ENCODE measurements around the gene MCF2L. TPM values are rescaled to one million over a fixed set of nuclear protein-coding genes. Genes with fewer than 3 reads are reported as not detected.

The MCF2L gene
- total RNA-seq, 1 experiment from 2014 or later, result not detected

DNA sequence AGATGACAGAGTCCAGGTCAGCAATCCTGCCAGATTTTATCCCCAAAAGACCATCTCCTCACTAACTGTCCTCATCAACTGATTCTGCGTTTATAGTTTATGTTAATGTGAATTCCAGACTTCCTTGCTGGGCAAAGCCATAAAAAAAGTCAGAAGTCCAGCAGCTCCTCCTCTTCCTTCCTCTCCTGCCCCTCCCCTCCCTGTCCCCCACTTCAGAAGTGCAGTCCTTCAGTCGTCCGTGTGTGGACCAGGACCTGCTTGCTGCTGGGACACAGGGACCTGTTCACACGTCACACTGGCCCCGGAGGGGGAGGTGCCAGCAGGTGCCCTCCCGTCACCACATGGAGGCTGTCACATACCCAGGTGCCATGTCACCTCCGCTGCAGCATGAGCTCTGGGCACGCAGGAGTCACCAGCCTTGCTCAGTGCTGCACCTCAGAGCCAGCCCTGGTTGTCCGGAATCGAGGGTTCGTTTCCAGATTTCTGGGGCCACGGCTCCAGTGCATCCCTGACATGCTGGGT lies 4.0 kb upstream of the MCF2L start:
- DNase-seq (ENCODE audit: low read depth), result no peak

DNA sequence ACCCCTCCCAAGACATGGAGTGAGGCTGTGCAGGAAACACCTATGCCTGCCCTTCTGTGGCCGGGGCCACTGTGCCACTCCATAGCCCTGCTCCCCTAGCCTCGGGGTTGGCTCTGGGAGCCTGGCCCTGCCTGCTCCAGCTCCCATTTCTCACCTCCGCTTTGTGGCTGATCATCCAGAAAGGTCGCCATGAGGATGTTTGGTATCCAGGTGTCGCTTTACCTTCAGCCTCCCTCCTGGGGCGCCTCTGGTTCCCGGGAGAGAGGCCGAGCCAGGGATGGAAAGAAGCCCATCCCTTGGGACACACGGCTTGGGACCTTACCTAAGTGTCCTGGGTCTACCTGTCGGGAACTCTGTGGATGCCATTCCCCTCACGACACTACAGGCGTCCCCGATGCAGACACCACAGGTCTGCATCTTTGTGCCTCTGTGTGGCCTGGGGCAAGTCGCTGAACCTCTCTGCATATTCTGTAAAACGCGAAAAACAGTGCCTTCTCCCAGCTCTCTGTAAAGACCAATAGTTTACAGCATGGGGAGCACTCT lies 3.4 kb upstream of the MCF2L start:
- no peak for DNase-seq (ENCODE audit: low read depth)

DNA sequence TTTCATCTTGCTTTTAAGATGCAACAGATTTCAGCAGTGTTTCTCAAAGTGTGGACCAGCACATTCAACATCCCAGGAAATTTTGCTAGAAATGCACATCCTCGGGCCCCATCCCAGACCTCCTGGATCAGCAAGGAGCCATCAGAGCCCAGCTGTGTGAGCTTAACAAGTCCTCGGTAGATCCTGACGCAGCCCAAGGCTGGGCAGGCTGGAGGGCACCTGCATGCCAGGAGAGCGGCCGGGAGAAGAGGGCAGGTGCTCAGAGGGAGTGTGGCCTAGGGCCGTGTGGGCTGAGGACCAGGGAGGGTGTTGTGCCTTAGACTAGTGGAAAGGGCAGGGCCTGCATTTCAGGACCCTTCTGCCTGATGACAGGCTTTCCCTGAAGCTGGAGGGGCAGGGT lies 2.2 kb upstream of the MCF2L start:
- no peak for DNase-seq (ENCODE audit: low read depth)

DNA sequence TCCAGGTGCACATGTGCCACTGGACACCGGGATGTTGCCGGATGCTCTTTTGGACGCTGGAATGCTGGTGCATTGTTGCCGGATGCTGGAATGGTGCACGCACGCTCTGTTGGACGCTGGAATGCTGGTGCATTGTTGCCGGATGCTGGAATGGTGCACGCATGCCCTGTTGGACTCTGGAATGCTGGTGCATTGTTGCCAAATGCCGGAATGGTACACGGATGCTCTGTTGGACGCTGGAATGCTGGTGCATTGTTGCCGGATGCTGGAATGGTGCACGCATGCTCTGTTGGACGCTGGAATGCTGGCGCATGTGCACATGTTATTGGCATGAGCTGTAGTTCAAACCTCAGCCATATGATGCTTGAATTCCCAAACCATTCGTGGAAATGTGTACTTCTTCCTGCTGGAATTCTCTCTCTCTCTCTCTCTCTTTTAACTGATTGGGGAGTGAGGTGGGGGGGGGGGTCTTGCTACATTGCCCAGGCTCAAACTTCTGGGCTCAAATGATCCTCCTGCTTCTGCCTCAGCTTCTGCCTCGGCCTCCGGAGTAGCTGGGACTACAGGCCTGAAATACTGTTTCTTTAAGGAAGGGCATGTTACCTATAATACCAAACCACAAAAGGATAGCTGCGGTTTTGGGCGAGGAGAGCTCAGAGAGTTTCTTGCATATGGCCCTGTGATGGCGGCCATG lies 1.2 kb upstream of the MCF2L start:
- no peak for DNase-seq (ENCODE audit: low read depth)

DNA sequence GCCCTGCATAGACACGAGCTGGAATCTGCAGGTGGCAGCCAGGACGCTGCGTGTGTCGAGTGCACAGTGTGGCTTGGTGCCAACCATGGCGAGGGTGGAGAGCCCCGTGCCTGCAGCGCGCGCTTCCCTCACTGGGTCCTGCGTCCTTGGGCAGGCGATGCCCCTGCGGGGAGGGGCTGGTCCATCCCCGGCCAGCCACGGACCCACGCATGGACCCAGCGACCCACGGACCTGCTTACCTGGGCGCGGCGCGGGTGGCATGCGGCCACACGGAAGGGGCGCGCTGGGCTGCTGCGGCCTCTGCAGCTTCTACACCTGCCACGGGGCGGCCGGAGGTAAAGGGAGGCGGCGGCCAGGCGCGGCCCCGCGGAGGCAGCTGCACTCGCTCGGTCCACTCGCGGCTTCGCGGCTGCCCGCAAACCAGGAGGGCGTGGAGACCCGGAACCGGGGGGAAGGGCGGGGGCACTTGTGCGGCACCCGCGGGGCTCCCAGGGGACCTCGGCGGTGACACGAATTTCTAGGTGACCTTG lies 569 bp upstream of the MCF2L start:
- DNase-seq (ENCODE audit: low read depth), result no peak

DNA sequence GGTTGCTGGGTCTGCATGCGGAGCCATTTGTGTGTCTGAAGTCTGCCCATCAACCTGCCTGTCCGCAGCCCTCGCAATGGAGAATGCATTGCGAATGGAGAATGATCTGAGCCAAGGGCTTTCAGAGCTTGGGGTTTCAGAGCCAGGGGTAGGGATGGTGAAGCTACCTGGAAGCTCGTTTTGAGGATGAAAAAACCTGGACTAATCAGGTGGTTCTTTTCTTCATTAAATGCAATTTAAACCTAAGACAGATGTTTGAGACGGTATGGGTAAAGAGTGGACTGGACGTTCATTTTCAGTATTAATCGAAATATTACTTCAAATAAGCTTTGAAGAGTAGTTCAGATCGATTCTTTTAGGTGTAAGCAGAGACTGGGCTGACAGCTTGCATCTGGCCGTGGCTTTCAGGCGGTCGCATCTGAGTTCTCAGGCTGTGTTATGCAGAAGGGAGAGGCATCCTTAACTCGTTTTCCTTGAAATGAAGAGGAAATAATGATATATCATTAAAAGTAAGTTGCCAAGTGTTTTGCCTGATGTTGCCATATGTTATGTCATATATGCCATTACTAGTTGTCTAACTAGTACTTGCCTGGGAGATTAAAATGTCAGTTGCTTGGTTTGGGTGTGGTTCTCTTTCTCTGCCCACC lies 801 bp downstream of the MCF2L start:
- DNase-seq (ENCODE audit: low read depth), result no peak

DNA sequence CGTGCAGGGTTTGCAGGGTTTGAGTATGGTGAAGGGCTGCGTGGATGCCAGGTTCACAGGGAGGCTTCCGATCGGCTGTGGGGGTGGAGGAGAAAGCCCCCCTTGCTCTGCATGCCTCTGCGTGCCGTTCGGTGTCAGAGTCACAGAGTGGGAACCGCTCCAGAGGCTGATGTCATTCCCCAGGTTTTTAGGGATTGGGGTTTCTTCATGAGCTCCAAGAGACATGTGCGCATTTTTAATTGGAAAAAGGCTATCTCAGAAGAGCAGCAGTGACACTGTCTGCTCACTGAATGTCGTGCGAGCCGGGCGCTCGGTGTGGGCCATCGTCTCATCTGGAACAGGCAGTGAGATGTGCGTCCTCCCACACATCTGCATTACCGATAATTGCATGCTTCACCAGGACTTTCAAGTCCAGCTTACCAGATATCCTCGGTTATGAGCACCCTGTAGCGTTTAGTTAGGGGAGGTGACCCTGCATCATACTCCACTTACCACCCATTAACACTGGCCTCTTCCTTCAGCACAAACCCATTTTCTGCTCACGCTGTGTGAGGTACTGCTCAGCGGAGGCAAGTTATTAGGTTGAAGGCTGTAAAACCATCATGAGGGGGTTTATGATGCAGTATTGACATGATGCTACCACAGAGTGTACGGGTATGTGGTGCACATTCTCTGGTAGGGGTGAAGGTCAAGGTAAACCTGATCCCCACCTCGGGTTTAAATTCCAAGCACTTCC lies 1.7 kb downstream of the MCF2L start:
- DNase-seq (ENCODE audit: low read depth), result no peak

DNA sequence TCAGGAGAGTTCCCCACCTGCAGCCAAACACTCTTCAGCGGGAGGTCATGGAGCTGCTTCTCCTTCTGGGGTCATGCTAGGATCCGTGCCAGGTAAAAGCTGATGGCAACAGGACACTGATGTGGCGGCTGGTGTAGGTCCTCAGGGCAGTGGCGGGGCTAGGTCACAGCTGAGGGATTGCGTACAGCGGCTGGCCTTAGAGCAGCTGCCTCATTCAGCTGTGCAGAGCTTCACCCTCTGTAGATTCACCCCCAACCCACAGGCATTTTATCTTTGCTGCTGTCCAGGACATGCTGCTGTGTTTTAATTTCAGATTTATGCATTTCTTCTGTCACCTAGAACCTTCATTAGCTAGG lies 2.3 kb downstream of the MCF2L start:
- no peak for DNase-seq (ENCODE audit: low read depth)

DNA sequence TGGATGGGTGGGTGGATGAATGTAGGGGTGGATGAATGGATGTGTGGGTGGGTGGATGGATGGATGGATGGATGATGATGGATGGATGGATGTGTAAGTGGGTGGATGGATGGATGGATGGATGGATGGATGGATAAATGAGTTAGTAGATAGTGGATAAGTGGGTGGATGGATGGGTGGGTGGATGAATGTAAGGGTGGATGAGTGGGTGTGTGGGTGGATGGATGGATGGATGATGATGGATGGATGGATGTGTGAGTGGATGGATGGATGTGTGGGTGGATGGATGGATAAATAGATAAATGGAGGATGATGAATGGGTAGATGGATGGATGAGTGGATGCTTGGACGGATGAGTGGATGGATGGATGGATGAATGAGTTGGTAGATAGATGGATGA lies 3.2 kb downstream of the MCF2L start:
- no peak for DNase-seq (ENCODE audit: low read depth)

DNA sequence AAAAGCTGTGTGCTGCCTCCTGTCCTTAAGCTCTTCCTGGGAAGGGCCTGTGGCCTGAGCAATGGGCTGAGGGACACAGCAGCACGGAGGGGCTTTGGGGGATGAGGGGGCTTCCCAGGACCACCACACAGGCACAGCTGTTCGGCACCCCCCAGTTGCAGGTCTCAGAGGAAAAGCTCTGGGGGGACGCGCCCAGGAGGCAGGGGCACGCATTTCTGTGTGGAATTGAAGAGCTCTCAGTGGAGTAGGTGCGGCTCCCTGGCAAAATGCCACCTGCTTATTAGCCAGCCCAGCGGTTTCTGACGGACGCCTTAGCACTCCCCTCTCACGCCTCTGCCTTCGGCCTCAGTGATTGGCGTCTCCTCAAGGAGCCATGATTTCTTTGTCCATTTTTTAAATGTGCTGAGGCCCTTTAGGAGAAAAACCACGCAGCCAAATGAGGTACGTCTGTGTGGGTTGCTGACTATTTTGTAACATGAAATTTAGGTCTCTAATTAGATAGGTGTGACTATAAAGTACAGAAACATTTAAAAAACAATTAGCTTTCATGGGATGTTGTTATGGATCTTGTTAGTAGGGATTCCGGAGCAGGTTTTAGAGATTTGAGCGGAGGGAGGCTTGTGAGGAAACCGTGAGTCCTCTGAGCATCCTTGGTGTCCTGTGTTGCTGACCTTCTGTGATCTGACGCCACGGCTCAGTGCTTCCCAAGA lies 4.0 kb downstream of the MCF2L start:
- DNase-seq (ENCODE audit: low read depth), result no peak

DNA sequence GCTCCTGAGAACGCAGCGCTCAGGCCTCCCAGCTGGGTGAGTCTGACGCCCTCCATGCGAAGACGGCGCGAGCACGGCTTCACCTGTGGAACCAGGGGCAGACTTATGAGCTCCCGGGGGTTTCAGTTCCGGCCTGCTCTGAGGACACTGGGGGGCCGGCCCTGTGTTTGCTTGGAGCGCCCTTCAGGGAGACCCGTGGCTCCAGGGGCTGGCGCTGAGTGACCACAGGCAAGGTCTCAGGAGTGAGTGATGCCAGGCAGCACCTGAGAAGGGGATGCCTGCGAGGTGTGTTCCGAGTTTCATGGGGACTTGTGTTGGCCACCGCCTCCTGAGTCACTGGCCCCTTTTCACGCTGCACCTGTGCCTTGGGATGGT lies 4.5 kb downstream of the MCF2L start:
- DNase-seq (ENCODE audit: low read depth), result no peak

DNA sequence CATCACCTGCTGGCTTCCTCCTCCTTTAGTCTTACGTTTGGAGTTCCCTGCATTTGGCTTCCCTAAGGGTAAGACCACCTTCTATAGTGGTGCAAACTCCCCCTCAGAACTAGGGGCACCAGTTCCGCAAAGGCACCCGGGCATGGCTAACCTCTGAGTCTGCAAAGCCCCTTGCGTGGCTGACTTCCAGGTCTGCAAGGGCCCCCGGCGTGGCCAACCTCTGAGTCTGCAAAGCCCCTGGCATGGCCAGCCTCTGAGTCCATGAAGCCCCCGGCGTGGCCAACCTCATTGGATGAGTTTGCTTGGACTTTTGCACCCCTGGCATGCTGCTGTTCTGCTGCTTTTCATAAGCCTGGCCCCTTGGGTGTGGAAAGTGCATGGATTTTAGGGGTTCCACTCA lies 5.1 kb downstream of the MCF2L start:
- DNase-seq (ENCODE audit: low read depth), result no peak

DNA sequence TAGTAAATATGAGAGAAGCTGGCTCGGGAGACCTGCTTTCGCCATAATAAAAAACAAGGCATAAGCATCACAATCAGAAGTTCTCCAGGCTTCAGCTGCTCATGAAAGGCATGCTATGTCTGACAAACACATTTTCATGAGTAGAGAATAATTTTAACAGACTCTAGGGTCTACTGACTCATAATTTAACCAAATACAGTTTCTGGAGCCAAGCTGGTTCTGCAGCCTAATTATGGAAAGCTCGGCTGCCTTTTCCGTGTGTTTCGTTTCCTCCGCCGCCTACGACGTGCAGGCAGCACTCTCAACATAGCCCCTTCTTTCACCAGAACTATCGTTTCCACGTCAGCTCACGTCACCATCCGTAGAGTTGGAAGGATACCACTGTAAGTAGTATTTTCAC lies 5.7 kb downstream of the MCF2L start:
- DNase-seq (ENCODE audit: low read depth), result no peak

DNA sequence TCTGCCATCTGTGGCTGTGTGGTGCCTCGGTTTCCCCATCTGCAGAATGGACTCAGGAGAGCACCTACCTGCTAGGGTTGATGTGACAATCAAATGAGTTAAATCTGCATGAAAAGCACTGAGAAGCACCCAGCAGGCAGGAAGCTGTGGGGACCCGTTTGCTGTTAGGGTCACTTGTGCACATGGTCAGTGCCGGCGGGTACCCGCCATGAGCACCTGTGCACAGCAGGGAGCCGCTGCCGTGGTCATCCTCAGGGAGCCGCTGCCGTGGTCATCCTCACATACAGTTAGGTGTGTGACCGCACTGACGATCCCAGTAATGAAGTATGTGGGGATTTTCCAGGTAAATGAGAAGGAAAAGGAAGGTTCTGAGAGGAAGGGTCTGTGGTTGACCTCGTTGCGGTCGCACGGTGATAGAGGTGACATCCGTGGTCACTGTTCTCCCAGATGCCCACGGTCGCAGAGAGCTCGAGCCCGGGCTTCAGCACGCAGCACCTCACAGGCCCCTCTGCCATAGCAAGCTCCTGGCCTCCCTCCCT lies 6.5 kb downstream of the MCF2L start:
- no peak for DNase-seq (ENCODE audit: low read depth)

DNA sequence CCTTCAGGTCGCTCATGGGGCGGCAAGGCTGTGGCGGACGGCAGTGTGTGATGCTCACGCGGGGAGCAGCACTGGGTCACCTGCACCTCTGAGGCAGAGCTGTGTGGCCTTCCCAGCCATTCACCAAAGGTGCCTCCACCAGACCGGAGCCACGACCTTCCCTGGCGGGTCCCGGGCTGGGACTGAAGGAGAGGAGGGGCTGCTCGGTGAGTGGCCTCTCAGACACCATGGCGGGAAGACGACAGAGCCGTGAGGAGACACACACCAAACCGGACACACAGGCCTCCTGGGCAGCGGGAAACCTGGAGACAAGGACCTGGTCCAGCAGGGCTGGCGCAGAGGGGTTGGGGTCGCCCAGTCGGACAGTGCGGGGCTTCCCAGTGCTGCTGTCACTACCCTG lies 7.5 kb downstream of the MCF2L start:
- DNase-seq (ENCODE audit: low read depth), result no peak

DNA sequence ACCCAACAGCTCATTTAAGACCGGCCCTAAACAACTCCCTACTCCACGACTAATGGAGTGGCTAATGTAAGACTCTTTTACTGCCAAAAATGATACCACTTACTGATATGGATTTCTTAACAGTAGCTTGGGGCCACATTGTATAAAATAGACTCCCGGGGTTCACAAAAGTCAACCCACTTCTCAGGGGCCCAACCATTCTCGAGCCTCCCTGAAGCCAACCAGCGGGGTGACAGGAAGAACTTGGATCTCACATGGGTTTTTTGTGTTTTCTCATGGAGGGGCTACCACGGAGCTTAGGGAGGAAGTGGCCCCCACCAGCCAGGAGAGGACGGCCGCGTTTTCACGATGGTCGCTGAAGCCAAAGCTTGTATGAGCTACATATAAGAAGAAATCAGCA lies 8.1 kb downstream of the MCF2L start:
- DNase-seq (ENCODE audit: low read depth), result no peak

DNA sequence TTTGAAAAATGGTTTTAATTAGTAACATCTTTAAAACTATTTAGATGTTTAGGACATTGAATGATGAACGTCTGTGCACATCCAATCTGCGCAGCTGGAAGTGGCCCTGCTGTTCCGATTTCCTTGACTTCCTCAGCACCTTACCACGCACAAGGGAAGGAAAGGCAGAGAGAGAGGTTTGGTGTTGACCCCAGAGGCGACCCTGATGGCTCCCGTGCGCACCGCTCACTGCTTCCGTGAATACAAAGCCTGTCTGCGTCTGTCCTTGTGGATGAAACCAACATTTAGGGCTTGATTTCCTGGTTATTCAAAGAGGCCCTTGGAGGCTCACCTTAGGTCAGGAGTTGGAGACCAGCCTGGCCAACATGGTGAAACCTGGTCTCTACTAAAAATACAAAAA lies 8.5 kb downstream of the MCF2L start:
- DNase-seq (ENCODE audit: low read depth), result no peak

DNA sequence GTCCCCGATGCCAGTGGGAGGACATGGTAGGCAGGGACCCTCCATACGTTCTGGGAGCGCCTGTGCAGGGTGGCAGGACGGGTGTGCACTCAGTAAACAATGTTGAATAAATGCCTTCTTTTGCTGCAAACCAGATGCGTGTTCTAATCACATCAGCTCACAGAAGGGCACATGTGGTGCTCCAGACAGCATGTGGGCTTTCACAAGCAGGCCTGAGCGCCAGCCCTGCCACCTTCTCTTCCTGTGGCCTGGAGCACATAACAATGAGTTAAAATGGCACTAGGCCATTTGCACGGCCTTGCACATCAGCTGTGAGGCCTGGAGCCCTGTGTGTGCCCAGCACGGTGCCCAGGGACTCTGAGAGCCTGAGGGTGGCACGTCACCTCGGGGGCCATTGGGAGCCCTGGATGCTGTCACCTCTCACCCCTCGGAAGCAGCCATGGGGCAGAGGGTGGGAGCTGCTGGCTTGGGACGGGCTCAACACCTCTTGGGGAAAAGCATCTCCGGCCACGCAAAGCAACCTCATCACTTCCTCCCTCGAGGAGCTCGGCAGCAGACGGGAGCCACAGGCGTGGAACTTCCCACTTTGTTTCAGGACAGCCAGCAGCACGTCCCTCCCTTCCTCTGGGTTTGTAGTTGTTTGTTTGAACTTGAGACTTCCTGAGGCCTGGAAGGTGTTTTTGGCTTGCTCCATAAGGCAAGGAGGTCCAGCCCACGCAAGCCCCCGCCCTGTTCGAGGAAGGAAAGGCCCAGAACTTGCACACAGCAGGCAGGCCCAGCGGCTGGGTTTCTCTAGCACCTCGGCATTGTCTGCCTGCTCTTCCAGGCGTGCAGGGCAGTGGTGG lies 9.8 kb downstream of the MCF2L start:
- DNase-seq (ENCODE audit: low read depth), result no peak

DNA sequence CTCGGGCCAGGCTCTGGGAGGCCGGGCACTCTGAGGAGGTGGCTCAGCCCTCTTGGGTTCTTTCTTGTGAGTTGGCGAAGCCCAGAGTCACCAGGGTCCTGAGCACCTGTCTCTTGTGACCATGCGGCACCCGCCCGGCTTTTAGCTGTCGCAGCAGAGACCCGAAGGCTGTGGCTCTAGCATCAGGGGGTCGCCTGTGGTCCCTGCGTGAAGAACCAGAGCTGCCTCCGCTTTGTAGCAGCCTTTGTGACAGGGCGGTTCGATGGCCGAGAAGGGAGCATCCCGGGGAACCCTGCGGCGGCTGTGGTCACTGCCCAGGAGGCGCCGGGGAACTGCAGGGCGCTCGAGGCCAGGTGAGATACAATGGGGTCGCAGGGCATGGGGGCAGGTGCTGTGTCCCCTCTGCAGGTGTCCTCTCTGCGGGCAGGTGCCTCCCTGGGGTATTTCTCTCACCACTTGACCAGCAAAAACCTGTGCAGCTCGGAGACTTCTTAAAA lies 10.4 kb downstream of the MCF2L start:
- no peak for DNase-seq (ENCODE audit: low read depth)

DNA sequence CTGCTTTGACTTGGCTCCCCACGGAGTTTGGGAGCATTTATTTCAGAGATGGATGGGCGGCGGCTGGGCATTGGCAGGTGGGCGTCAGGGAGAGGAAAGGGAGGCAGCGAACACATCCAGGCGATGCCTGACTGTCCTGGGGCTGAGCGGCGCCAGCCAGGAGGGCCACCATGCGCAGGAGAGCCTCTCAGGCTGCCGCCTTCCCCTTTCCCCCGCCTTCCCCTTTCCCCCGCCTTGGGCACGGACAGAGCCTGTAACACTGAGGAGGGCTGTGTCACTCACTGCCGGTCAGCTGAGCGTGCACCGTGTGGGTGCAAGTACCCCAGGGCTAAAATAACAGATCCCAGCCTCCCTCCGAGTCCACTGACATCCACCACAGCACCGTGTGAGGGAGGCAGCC lies 11.4 kb downstream of the MCF2L start:
- no peak for DNase-seq (ENCODE audit: low read depth)

DNA sequence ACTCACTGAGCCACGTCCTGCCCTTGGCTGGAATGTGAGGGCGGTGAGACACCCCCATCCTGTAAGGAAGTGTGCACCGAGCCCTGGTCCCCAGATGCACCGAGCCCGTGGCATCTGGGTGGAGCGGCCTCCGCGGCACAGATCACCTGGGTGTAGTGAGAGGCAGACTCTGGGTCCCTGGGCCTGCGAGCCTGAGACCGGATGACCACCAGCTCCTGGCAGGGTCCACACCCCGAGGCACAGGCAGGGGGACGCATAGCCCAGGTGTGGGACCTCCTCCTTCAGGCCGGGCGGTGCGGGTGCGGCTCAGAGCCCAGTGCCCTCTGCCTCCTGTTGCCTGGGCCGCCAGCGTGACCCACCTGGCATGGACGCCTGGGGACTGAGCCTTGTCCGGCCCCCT lies 12.4 kb downstream of the MCF2L start:
- no peak for DNase-seq (ENCODE audit: low read depth)
